K562 (cell line): Measurements from ENCODE around the gene SON.

ENCODE experiments used
- FOS ChIP-seq: IDR thresholded peaks from 3 replicates; pipeline ENCODE4 v1.6.1; 2011; ENCODE audit not compliant: insufficient read length; ENCODE audit errors: extremely low read depth
- FOXM1 ChIP-seq, 2 experiments: fragments of 450-650 bp in 1 of 2; sonication (generic) in 1 of 2; formaldehyde crosslinking in 1 of 2; IDR thresholded peaks; 2 replicates each; pipeline versions ENCODE4 v1.6.1 to v1.9.0; 2017 to 2022; ENCODE audit warnings: low read depth in 2 of 2, mild to moderate bottlenecking in 2 of 2, missing genetic modification reagents in 1 of 2, moderate library complexity in 1 of 2
- GTF2E2 ChIP-seq: fragments of 200-800 bp; sonication (Bioruptor generic); IDR thresholded peaks from 2 replicates; pipeline ENCODE4 v1.6.1; 2016; ENCODE audit warnings: missing genetic modification characterization, missing compliant biosample characterization
- JUND ChIP-seq, 2 experiments: IDR thresholded peaks; 2 replicates in 1 of 2; 3 replicates in 1 of 2; pipeline ENCODE4 v1.6.1; 2011; ENCODE audit warnings: borderline replicate concordance in 2 of 2, low read depth in 2 of 2, low read length in 2 of 2, improper control_type of control experiment in 1 of 2, missing biosample characterization in 1 of 2, missing genetic modification characterization in 1 of 2, missing genetic modification reagents in 1 of 2
- MBD2 ChIP-seq: sonication (generic); IDR thresholded peaks from 2 replicates; pipeline ENCODE4 v1.6.1; 2016; ENCODE audit warnings: low read depth, borderline replicate concordance
- POLR2A ChIP-seq: fragments of 450-650 bp; conservative IDR thresholded peaks from 2 replicates; pipeline ENCODE4 v1.6.1; 2016
- SIX5 ChIP-seq, 2 experiments: IDR thresholded peaks; 2 replicates each; pipeline ENCODE4 v1.6.1; 2011; ENCODE audit warnings: low read length in 2 of 2, borderline replicate concordance in 1 of 2, low read depth in 1 of 2, mild to moderate bottlenecking in 1 of 2, moderate library complexity in 1 of 2; ENCODE audit not compliant: insufficient read depth in 1 of 2
- TAF1 ChIP-seq: IDR thresholded peaks from 2 replicates; pipeline ENCODE4 v1.6.1; 2011; ENCODE audit warnings: mild to moderate bottlenecking, low read length, moderate library complexity; ENCODE audit not compliant: insufficient read depth, control insufficient read depth, severe bottlenecking; ENCODE audit errors: extremely low read depth
- ZBTB2 ChIP-seq: fragments of 450-650 bp; IDR thresholded peaks from 2 replicates; pipeline ENCODE4 v1.6.1; 2016; ENCODE audit warnings: antibody characterized with exemption
- ZNF133 ChIP-seq: fragments of 250-450 bp; sonication (Bioruptor Pico); IDR thresholded peaks from 2 replicates; pipeline ENCODE4 v1.4.0; 2020; ENCODE audit warnings: mild to moderate bottlenecking
- ZNF165 ChIP-seq: fragments of 250-450 bp; sonication (Bioruptor Pico); IDR thresholded peaks from 2 replicates; pipeline ENCODE4 v1.4.0; 2020; ENCODE audit warnings: borderline replicate concordance
- TF ChIP-seq, protein P1 (sequence below): fragments of 450-650 bp; IDR thresholded peaks from 2 replicates; pipeline ENCODE4 v1.6.1; 2018; ENCODE audit not compliant: partially characterized antibody
- TF ChIP-seq, protein P2 (sequence below), 3 experiments: IDR thresholded peaks in 2 of 3; conservative IDR thresholded peaks in 1 of 3; 2 replicates each; pipeline ENCODE4 v1.5.1; 2011 to 2012; ENCODE audit warnings: low read length in 3 of 3, mild to moderate bottlenecking in 3 of 3, control low read depth in 2 of 3, improper control_type of control experiment in 1 of 3, inconsistent platforms in 1 of 3, low read depth in 1 of 3, mixed read lengths in 1 of 3, moderate library complexity in 1 of 3; ENCODE audit not compliant: insufficient read depth in 2 of 3

DNA sequence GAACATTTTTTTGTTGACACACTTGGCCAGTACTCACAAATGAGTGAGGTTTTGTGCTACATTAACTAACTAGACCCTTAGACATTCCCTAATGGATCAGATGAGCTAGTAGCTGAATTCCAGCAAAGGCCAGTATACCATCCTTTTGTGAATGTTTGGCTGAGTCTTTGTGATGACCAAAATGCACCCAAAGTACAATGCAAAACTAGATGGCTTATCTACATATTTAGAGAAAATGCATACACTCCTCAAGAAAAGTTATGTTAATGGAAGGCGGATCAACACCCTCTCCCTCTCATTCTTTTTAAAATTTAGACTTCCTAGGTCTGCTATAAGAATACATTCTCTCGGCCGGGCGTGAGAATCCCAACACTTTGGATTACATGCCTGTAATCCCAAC lies 31.2 kb upstream of the SON start:
- TF ChIP-seq, protein P1, sequence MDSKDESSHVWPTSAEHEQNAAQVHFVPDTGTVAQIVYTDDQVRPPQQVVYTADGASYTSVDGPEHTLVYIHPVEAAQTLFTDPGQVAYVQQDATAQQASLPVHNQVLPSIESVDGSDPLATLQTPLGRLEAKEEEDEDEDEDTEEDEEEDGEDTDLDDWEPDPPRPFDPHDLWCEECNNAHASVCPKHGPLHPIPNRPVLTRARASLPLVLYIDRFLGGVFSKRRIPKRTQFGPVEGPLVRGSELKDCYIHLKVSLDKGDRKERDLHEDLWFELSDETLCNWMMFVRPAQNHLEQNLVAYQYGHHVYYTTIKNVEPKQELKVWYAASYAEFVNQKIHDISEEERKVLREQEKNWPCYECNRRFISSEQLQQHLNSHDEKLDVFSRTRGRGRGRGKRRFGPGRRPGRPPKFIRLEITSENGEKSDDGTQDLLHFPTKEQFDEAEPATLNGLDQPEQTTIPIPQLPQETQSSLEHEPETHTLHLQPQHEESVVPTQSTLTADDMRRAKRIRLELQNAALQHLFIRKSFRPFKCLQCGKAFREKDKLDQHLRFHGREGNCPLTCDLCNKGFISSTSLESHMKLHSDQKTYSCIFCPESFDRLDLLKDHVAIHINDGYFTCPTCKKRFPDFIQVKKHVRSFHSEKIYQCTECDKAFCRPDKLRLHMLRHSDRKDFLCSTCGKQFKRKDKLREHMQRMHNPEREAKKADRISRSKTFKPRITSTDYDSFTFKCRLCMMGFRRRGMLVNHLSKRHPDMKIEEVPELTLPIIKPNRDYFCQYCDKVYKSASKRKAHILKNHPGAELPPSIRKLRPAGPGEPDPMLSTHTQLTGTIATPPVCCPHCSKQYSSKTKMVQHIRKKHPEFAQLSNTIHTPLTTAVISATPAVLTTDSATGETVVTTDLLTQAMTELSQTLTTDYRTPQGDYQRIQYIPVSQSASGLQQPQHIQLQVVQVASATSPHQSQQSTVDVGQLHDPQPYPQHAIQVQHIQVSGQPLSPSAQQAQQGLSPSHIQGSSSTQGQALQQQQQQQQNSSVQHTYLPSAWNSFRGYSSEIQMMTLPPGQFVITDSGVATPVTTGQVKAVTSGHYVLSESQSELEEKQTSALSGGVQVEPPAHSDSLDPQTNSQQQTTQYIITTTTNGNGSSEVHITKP, result no peak
- TF ChIP-seq POLR2A (no peak), ZNF165 (CRISPR knock-in tag) (no peak), TAF1 (no peak), ZBTB2 (no peak), SIX5 (IDR thresholded peaks at IDR 0.05; ENCODE audit: borderline replicate concordance in 1 of 2, insufficient read depth in 1 of 2, low read depth in 1 of 2, low read length in 2 of 2) (no peak), FOXM1 (IDR thresholded peaks at IDR 0.05; ENCODE audit: low read depth) (no peak), FOXM1 (CRISPR knock-in tag; IDR thresholded peaks at IDR 0.05; ENCODE audit: low read depth) (no peak), JUND (IDR thresholded peaks at IDR 0.05; ENCODE audit: borderline replicate concordance, low read depth, low read length) (no peak), JUND (tag; IDR thresholded peaks at IDR 0.05; ENCODE audit: borderline replicate concordance, low read depth, low read length) (no peak), FOS (no peak), GTF2E2 (tag) (no peak), MBD2 (no peak), ZNF133 (CRISPR knock-in tag) (no peak)
- TF ChIP-seq, protein P2, sequence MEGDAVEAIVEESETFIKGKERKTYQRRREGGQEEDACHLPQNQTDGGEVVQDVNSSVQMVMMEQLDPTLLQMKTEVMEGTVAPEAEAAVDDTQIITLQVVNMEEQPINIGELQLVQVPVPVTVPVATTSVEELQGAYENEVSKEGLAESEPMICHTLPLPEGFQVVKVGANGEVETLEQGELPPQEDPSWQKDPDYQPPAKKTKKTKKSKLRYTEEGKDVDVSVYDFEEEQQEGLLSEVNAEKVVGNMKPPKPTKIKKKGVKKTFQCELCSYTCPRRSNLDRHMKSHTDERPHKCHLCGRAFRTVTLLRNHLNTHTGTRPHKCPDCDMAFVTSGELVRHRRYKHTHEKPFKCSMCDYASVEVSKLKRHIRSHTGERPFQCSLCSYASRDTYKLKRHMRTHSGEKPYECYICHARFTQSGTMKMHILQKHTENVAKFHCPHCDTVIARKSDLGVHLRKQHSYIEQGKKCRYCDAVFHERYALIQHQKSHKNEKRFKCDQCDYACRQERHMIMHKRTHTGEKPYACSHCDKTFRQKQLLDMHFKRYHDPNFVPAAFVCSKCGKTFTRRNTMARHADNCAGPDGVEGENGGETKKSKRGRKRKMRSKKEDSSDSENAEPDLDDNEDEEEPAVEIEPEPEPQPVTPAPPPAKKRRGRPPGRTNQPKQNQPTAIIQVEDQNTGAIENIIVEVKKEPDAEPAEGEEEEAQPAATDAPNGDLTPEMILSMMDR (IDR thresholded peaks at IDR 0.05 in 2 of 3, conservative IDR thresholded peaks at IDR 0.05 in 1 of 3; ENCODE audit: insufficient read depth in 2 of 3, low read depth in 1 of 3, low read length in 3 of 3), result no peak
